Epithelial cell of esophagus (primary cell): ENCODE data around the gene GPATCH4.
"Not testable (repeated sequence)": the region's sequence is repeated elsewhere in the genome, so short reads cannot be mapped to it uniquely, and the experiment has no call there.

ENCODE experiments used
- DNase-seq: peaks from one replicate; pipeline ENCODE4 v3.0.0; 2010; ENCODE audit warnings: low read depth
- H3K4me3 ChIP-seq: 2 replicates; pipeline ENCODE4 v1.5.1; 2011; ENCODE audit warnings: mild to moderate bottlenecking, low read length, control low read depth
- TF ChIP-seq, protein P1 (sequence below): IDR thresholded peaks from 2 replicates; pipeline ENCODE4 v1.5.1; 2011; ENCODE audit warnings: low read depth, mild to moderate bottlenecking, low read length, control low read depth, inconsistent platforms; ENCODE audit not compliant: insufficient read depth; ENCODE audit errors: missing control alignments

GPATCH4 gene

DNA sequence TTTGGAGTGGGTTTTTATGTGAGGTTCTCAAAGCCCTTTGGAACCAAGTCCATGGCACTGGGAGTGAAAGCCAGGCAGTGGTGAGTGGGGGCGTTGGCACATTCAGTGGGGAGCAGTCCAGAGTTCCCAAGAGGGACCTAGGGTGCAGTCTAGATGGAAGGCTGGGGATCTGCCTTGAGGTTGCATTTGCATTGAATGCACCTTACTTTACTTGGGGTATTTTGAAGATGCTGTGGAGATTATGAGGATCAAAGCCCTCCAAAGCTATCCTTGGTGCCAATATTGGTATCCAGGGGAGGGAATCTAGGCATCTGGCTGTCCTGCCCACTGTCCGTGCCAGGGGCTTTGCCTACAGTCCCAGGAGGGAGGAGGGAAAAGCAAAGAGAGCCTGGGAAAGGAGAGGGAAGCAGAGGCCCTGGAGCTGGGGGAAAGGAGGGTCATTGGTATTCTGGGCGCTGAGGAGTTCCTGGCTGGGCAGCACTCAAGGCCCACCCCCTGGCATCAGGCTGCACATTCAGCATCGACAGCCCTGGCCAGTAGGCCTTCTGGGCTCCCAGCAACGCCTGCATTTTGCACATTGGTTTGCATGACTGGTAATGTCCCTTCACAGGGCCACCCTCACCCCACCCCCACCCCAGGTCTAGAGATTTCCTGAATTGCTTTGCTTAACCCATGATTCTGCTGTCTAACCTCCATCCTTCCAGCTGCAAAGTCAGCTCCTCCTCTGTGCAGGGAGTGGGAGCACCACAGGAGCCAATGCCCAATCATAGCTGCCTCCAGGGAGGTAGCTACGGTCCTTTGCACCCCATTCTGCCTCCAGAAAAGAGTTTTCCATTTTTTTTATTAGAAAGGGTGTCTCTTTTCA is 39.8 kb upstream of the GPATCH4 start:
- no peak overlapping the region for H3K4me3 ChIP-seq
- no peak for DNase-seq
- TF ChIP-seq, protein P1, sequence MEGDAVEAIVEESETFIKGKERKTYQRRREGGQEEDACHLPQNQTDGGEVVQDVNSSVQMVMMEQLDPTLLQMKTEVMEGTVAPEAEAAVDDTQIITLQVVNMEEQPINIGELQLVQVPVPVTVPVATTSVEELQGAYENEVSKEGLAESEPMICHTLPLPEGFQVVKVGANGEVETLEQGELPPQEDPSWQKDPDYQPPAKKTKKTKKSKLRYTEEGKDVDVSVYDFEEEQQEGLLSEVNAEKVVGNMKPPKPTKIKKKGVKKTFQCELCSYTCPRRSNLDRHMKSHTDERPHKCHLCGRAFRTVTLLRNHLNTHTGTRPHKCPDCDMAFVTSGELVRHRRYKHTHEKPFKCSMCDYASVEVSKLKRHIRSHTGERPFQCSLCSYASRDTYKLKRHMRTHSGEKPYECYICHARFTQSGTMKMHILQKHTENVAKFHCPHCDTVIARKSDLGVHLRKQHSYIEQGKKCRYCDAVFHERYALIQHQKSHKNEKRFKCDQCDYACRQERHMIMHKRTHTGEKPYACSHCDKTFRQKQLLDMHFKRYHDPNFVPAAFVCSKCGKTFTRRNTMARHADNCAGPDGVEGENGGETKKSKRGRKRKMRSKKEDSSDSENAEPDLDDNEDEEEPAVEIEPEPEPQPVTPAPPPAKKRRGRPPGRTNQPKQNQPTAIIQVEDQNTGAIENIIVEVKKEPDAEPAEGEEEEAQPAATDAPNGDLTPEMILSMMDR: no peak

DNA sequence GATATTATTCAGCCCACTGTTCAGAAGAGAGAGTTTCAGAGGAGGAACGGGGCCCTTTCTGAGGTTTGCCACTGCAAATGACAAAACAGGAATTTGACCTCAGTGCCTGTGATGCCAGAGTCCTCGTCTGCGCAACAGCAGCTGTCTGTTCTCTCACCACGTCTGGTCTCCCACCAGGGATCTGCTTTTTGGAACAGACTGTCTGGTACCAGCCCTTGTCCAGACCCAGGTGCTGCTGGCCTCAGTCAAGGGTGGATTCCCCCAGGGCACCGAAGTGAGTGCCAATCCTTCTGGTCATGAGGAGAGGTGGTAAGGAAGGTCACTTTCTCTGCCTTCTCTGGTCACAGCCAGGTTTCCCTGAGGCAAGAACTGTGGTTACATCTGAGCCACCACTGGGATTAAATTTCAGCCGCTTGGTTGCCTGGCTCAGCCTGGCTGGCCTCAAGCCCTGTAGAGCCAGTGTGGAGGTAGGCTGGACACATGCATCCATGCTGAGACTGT is 38.4 kb upstream of the GPATCH4 start:
- DNase-seq: no peak
- TF ChIP-seq, protein P1: no peak
- no peak overlapping the region for H3K4me3 ChIP-seq

DNA sequence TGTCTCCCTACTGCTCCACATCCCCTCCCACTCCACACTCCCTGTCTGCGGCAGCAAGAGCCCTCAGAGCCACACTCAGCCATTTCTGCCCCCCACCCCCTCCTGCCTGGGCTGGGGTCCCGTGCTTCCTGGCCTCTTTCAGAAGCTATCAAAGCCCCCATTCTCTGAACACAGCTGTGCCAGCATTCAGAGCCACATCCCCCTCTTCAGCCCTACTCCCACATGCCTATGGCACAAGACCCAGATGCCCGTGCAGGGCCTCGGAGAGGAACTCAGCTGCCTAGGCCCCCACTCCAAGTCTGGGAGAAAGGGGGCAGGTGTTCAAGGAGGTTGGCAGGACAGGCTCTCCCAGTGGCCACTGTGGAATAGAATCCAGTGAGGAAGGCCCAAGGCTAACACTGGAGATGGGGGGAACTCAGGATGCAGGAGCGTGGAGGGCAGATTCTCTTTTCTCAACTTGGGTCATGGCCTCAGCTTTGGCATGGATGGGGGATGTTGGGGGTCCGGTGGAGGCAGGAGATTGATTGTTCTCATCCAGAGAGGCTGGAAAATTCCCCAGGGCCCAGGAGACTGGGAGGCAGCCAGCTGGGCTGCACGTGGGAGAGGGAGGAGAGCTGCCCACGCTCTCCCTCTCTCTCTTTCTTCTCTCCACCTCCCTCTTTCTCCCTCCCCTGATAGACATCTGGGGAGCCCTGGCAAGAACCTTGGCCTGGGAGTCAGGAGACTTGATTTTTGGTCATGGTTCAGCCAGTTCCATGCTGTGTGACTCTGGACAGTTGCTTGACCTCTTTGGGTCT is 37.1 kb upstream of the GPATCH4 start:
- no peak for DNase-seq
- no peak overlapping the region for H3K4me3 ChIP-seq
- TF ChIP-seq, protein P1: no peak

DNA sequence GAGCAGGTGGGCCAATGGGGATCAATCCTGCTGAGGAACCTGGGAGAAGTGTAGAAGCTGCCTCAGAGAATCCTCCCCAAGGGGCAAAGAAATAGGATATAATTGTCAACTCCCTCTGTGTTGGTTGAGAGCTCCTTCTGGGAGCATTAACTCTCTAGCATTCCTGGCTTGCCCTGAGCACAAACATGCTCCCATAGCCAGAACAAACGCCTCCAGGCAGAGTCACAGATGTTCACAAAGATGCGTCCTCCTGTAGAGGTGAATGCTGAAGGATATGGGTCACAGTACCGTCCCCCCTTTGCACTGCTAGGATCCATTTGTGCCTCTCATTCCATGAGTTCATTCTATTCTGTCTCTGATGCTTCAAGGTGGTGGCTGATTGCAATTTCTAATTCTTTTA is 31.1 kb upstream of the GPATCH4 start:
- no peak for DNase-seq
- TF ChIP-seq, protein P1: no peak
- no peak overlapping the region for H3K4me3 ChIP-seq

DNA sequence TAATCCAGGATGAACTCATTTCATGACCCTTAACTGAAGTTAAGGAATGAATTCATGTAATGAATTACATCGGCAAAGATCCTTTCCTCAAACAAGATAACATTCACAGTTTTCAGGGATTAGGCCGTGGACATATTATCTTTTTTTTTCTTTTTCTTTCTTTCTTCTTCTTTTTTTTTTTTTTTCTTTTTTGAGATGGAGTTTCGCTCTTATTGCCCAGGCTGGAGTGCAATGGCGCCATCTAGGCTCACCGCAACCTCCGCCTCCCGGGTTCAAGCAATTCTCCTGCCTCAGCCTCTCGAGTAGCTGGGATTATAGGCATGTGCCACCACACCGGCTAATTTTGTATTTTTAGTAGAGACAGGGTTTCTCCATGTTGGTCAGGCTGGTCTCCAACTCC is 29.9 kb upstream of the GPATCH4 start:
- not testable (repeated sequence) for DNase-seq, H3K4me3 ChIP-seq

DNA sequence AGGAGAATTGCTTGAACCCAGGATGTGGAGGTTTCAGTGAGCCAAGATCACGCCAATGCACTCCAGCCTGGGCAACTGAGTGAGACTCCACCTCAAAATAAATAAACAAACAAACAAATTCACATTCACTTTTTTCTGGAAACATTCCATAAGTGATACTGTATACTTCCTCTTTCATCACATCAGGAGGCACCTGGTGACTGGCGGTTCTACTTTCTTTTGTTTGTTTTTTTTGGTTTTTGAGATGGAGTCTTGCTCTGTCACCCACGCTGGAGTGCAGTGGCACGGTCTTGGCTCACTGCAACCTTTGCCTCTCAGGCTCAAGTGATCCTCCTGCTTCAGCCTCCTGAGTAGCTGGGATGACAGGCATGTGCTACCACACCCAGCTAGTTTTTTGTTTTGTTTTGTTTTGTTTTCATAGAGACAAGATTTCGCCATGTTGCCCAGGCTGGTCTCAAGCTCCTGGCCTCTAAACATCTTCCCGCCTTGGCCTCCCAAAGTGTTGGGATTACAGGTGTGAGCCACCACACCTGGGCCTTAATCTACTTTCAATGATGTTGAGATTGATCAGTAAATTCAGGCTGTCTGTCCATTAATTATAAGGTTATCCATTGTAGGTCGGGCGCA is 28.7 kb upstream of the GPATCH4 start:
- no peak for DNase-seq
- H3K4me3 ChIP-seq: no peak overlapping the region
- TF ChIP-seq, protein P1: no peak

DNA sequence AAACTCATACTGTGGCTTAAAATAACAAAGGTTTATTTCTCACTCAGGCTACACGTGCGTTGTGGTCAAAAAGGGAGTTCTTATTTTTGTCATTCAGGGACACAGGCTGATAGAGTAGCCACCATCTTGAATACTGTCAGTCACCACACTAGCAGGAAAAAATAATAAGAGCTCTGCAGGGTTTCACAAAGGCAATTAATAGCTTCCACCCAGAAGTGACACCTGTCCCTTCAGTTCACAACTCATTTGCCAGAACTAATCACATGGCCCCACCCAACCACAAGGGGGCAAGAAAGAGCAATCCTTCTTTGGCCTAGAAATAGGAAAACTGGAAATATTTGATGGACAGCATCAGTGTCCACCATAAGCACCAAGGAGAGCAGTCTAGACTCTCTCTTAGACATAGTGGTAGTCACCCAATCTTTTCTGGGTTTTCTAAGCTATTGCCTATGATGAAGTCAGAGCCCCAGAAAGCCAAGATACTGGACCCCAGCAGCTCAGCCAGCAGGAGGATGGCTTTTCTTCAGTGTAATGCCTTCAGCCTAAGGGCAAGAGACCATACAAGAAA is 26.1 kb upstream of the GPATCH4 start:
- peak; percentile 51 for DNase-seq
- H3K4me3 ChIP-seq: no peak overlapping the region
- TF ChIP-seq, protein P1: peak; percentile 62
